ENCODE measurements around the gene TTN.

Gene TTN

GRCh38 chr2:178819147-178819875, 12.1 kb upstream of the TTN start:
- no peaks in the 10 kb centered on the region for H3K4me1 ChIP-seq (ENCODE audit: control insufficient read depth, insufficient read depth, low read length)
- no peak overlapping the region for H3K4me3 ChIP-seq (ENCODE audit: low read length)
- WGBS (ENCODE audit: insufficient coverage, insufficient read length) = no CpG with 5 or more reads among the region's 1 CpG
- H3K27me3 ChIP-seq (ENCODE audit: control insufficient read depth, insufficient read depth, low read length) = no peaks in the 10 kb centered on the region
- no peak overlapping the region for H3K27ac ChIP-seq (ENCODE audit: low read length)
- H3K36me3 ChIP-seq (ENCODE audit: control insufficient read depth, insufficient read depth, low read length) = no peaks in the 10 kb centered on the region
- no peaks in the 10 kb centered on the region for H3K9me3 ChIP-seq (ENCODE audit: control insufficient read depth, insufficient read depth, low read length)
- no peak for DNase-seq (ENCODE audit: low read depth, low spot score)

GRCh38 chr2:178811901-178812300, 4.7 kb upstream of the TTN start:
- Histone ChIP-seq H3K27me3 (ENCODE audit: control insufficient read depth, insufficient read depth, low read length) (no peaks in the 10 kb centered on the region), H3K4me3 (ENCODE audit: low read length) (no peak overlapping the region), H3K27ac (ENCODE audit: low read length) (no peak overlapping the region), H3K36me3 (ENCODE audit: control insufficient read depth, insufficient read depth, low read length) (no peaks in the 10 kb centered on the region), H3K9me3 (ENCODE audit: control insufficient read depth, insufficient read depth, low read length) (no peaks in the 10 kb centered on the region), H3K4me1 (ENCODE audit: control insufficient read depth, insufficient read depth, low read length) (no peaks in the 10 kb centered on the region)
- no peak for DNase-seq (ENCODE audit: low read depth, low spot score)
- WGBS (ENCODE audit: insufficient coverage, insufficient read length) = no CpG with 5 or more reads among the region's 2 CpGs

- Histone ChIP-seq H3K27me3 (ENCODE audit: control insufficient read depth, insufficient read depth, low read length) (no peaks in the 10 kb centered on the region), H3K4me3 (ENCODE audit: low read length) (no peak overlapping the region), H3K36me3 (ENCODE audit: control insufficient read depth, insufficient read depth, low read length) (no peaks in the 10 kb centered on the region), H3K27ac (ENCODE audit: low read length) (no peak overlapping the region), H3K9me3 (ENCODE audit: control insufficient read depth, insufficient read depth, low read length) (no peaks in the 10 kb centered on the region), H3K4me1 (ENCODE audit: control insufficient read depth, insufficient read depth, low read length) (no peaks in the 10 kb centered on the region)
- DNase-seq (ENCODE audit: low read depth, low spot score) = no peak
- WGBS (ENCODE audit: insufficient coverage, insufficient read length) = no CpG with 5 or more reads among the region's 2 CpGs
These were observed 3.8 kb upstream of the TTN start for GRCh38 chr2:178811045-178811444.

- H3K36me3 ChIP-seq (ENCODE audit: control insufficient read depth, insufficient read depth, low read length) = no peaks in the 10 kb centered on the region
- WGBS (ENCODE audit: insufficient coverage, insufficient read length) = no CpG with 5 or more reads among the region's 5 CpGs
- DNase-seq (ENCODE audit: low read depth, low spot score) = no peak
- no peaks in the 10 kb centered on the region for H3K9me3 ChIP-seq (ENCODE audit: control insufficient read depth, insufficient read depth, low read length)
- H3K27me3 ChIP-seq (ENCODE audit: control insufficient read depth, insufficient read depth, low read length) = no peaks in the 10 kb centered on the region
- no peaks in the 10 kb centered on the region for H3K4me1 ChIP-seq (ENCODE audit: control insufficient read depth, insufficient read depth, low read length)
- no peak overlapping the region for H3K4me3 ChIP-seq (ENCODE audit: low read length)
- H3K27ac ChIP-seq (ENCODE audit: low read length) = no peak overlapping the region
These were observed 3.2 kb upstream of the TTN start for GRCh38 chr2:178810422-178810821.

- H3K4me3 ChIP-seq (ENCODE audit: low read length) = no peak overlapping the region
- no peak for DNase-seq (ENCODE audit: low read depth, low spot score)
- WGBS (ENCODE audit: insufficient coverage, insufficient read length) = no CpG with 5 or more reads among the region's 1 CpG
These were observed 680 bp downstream of the TTN start for GRCh38 chr2:178806543-178806942.

GRCh38 chr2:178805457-178805856, 1.8 kb downstream of the TTN start:
- H3K9me3 ChIP-seq (ENCODE audit: control insufficient read depth, insufficient read depth, low read length) = no peaks in the 10 kb centered on the region
- no peak overlapping the region for H3K4me3 ChIP-seq (ENCODE audit: low read length)
- H3K36me3 ChIP-seq (ENCODE audit: control insufficient read depth, insufficient read depth, low read length) = no peaks in the 10 kb centered on the region
- 0 out of 2 replicates have a peak, but pooled peaks cover 2% of the 10 kb centered on the region for H3K4me1 ChIP-seq (ENCODE audit: control insufficient read depth, insufficient read depth, low read length)
- WGBS (ENCODE audit: insufficient coverage, insufficient read length) = no CpG with 5 or more reads among the region's 2 CpGs
- H3K27ac ChIP-seq (ENCODE audit: low read length) = no peak overlapping the region
- H3K27me3 ChIP-seq (ENCODE audit: control insufficient read depth, insufficient read depth, low read length) = no peaks in the 10 kb centered on the region
- no peak for DNase-seq (ENCODE audit: low read depth, low spot score)

More at GRCh38 chr2:178806543-178806942, 680 bp downstream of the TTN start:
- Histone ChIP-seq H3K27me3 (ENCODE audit: control insufficient read depth, insufficient read depth, low read length) (no peaks in the 10 kb centered on the region), H3K36me3 (ENCODE audit: control insufficient read depth, insufficient read depth, low read length) (no peaks in the 10 kb centered on the region), H3K27ac (ENCODE audit: low read length) (no peak overlapping the region), H3K9me3 (ENCODE audit: control insufficient read depth, insufficient read depth, low read length) (no peaks in the 10 kb centered on the region), H3K4me1 (ENCODE audit: control insufficient read depth, insufficient read depth, low read length) (0 out of 2 replicates have a peak, but pooled peaks cover 2% of the 10 kb centered on the region)

GRCh38 chr2:178804791-178805190, 2.4 kb downstream of the TTN start:
- 0 out of 2 replicates have a peak, but pooled peaks cover 2% of the 10 kb centered on the region for H3K4me1 ChIP-seq (ENCODE audit: control insufficient read depth, insufficient read depth, low read length)
- no peak overlapping the region for H3K27ac ChIP-seq (ENCODE audit: low read length)
- no peaks in the 10 kb centered on the region for H3K36me3 ChIP-seq (ENCODE audit: control insufficient read depth, insufficient read depth, low read length)
- no peak overlapping the region for H3K4me3 ChIP-seq (ENCODE audit: low read length)
- no peaks in the 10 kb centered on the region for H3K27me3 ChIP-seq (ENCODE audit: control insufficient read depth, insufficient read depth, low read length)
- DNase-seq (ENCODE audit: low read depth, low spot score) = peak; percentile 9
- H3K9me3 ChIP-seq (ENCODE audit: control insufficient read depth, insufficient read depth, low read length) = no peaks in the 10 kb centered on the region
- WGBS (ENCODE audit: insufficient coverage, insufficient read length) = no CpG with 5 or more reads among the region's 3 CpGs

GRCh38 chr2:178800510-178800909, 6.7 kb downstream of the TTN start:
- Histone ChIP-seq H3K9me3 (ENCODE audit: control insufficient read depth, insufficient read depth, low read length) (no peaks in the 10 kb centered on the region), H3K27ac (ENCODE audit: low read length) (no peak overlapping the region), H3K27me3 (ENCODE audit: control insufficient read depth, insufficient read depth, low read length) (no peaks in the 10 kb centered on the region), H3K4me3 (ENCODE audit: low read length) (no peak overlapping the region), H3K36me3 (ENCODE audit: control insufficient read depth, insufficient read depth, low read length) (no peaks in the 10 kb centered on the region), H3K4me1 (ENCODE audit: control insufficient read depth, insufficient read depth, low read length) (0 out of 2 replicates have a peak, but pooled peaks cover 2% of the 10 kb centered on the region)
- no CpG with 5 or more reads among the region's 7 CpGs for WGBS (ENCODE audit: insufficient coverage, insufficient read length)
- DNase-seq (ENCODE audit: low read depth, low spot score) = no peak

GRCh38 chr2:178799305-178799704, 7.9 kb downstream of the TTN start:
- Histone ChIP-seq H3K4me3 (ENCODE audit: low read length) (no peak overlapping the region), H3K27me3 (ENCODE audit: control insufficient read depth, insufficient read depth, low read length) (no peaks in the 10 kb centered on the region), H3K36me3 (ENCODE audit: control insufficient read depth, insufficient read depth, low read length) (no peaks in the 10 kb centered on the region), H3K4me1 (ENCODE audit: control insufficient read depth, insufficient read depth, low read length) (no peaks in the 10 kb centered on the region), H3K9me3 (ENCODE audit: control insufficient read depth, insufficient read depth, low read length) (no peaks in the 10 kb centered on the region), H3K27ac (ENCODE audit: low read length) (no peak overlapping the region)
- no CpG with 5 or more reads among the region's 19 CpGs for WGBS (ENCODE audit: insufficient coverage, insufficient read length)
- DNase-seq (ENCODE audit: low read depth, low spot score) = no peak

GRCh38 chr2:178796079-178796677, 11.0 kb downstream of the TTN start:
- no CpG with 5 or more reads among the region's 2 CpGs for WGBS (ENCODE audit: insufficient coverage, insufficient read length)
- Histone ChIP-seq H3K36me3 (ENCODE audit: control insufficient read depth, insufficient read depth, low read length) (no peaks in the 10 kb centered on the region), H3K27me3 (ENCODE audit: control insufficient read depth, insufficient read depth, low read length) (no peaks in the 10 kb centered on the region), H3K4me3 (ENCODE audit: low read length) (no peak overlapping the region), H3K4me1 (ENCODE audit: control insufficient read depth, insufficient read depth, low read length) (no peaks in the 10 kb centered on the region), H3K9me3 (ENCODE audit: control insufficient read depth, insufficient read depth, low read length) (no peaks in the 10 kb centered on the region), H3K27ac (ENCODE audit: low read length) (no peak overlapping the region)
- DNase-seq (ENCODE audit: low read depth, low spot score) = no peak

GRCh38 chr2:178787934-178788333, 19.3 kb downstream of the TTN start:
- no peak overlapping the region for H3K27ac ChIP-seq (ENCODE audit: low read length)
- no peak for DNase-seq (ENCODE audit: low read depth, low spot score)
- WGBS (ENCODE audit: insufficient coverage, insufficient read length) = no CpG with 5 or more reads among the region's 5 CpGs

More at GRCh38 chr2:178787934-178788333, 19.3 kb downstream of the TTN start:
- no peaks in the 10 kb centered on the region for H3K4me1 ChIP-seq (ENCODE audit: control insufficient read depth, insufficient read depth, low read length)
- no peaks in the 10 kb centered on the region for H3K36me3 ChIP-seq (ENCODE audit: control insufficient read depth, insufficient read depth, low read length)
- no peaks in the 10 kb centered on the region for H3K9me3 ChIP-seq (ENCODE audit: control insufficient read depth, insufficient read depth, low read length)
- no peaks in the 10 kb centered on the region for H3K27me3 ChIP-seq (ENCODE audit: control insufficient read depth, insufficient read depth, low read length)
- H3K4me3 ChIP-seq (ENCODE audit: low read length) = no peak overlapping the region
